Measurements from ENCODE around the gene VPS8.
"Not testable (repeated sequence)": the region's sequence is repeated elsewhere in the genome, so short reads cannot be mapped to it uniquely, and the experiment has no call there.

VPS8 gene

DNA sequence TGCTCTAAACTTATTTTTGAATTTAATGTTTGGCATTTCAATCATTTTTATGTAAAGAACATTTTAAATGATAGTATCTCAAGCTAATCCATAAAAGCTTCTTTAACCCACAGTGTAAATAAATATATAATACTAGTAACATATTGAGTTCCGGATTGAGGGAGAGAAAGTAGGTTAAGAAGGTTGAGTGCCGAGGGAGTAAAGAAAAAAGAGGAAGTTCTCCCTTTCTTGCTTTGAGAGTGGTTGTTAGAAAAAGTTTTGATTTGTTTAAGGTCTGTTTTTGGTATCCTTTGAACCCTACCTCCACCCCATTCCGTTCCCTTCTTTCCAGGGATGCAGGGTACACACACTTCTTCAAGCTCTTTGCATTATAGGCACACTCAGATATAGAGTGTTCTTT lies 130.8 kb downstream of the VPS8 start:
- DNase-seq: no peak

DNA sequence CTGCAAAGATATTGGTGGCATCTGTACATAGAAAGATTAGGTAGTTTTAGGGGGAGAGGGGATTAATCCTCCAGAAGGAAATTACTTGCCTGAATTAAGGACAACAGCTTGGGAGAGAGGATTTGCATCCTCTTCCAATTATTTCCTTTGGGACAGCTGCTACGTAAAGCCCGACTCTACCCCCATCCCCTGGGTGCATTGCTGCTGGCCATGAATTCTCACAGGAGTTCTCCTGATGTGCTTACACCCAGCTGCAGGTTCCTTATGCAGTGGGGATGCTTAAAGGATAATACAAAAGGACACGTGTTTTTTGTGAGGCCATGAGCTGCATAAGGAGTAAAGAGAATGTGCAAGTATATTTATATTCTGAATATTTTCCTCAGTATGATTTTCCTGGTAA lies 132.3 kb downstream of the VPS8 start:
- no peak for DNase-seq

DNA sequence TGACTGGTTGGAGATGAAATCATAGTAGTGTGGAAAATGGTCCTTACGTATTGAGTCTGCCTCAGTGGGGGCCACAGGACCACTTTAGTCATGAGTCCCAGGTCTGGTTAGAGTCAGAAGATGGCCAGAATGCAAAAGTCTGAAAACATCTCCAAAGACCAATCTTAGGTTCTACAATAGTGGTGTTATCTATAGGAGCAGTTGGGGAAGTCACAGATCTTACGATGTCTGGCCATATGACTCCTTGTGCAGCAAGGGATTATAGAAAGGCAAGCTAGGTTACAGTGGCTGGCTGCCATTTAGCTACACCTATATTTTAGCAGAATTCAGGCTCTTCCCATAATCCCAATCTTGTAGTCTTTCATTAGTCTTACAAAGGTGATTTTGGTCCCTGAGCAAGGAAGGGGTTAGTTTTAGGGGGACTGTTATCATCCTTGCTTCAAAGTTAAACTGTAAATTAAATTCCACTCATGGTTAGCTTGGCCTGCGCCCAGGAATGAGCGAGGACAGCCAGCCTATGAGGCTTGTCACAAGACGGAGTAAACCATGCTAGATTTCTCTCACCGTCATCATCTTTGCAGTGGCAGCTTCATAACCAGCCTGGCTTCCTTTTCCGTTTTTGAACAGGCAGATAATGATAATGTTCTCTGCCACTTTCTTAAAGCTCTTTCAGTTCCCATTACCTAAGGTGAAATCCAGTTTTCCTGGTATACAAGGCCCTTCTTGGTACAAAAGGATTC lies 134.1 kb downstream of the VPS8 start:
- no peak for DNase-seq

DNA sequence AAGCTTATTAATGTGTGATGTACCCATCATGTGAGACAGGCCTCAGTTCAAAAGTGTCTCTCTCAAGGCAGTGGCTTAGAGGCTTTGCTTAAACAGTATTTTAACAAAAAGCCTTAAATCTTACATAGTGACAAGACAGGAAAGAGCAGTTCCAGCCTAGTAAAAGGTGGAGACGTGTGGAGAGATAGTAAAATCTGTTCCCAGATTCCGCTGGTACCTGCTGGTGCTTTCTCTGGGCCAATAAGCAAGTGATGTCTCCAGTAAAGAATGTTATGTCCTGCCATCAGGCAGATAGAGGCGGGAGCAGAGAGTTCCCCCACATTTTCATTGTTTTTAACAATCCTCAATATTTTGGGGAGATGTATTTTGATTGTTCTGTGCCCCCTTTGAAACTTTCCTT lies 135.0 kb downstream of the VPS8 start:
- DNase-seq: no peak

DNA sequence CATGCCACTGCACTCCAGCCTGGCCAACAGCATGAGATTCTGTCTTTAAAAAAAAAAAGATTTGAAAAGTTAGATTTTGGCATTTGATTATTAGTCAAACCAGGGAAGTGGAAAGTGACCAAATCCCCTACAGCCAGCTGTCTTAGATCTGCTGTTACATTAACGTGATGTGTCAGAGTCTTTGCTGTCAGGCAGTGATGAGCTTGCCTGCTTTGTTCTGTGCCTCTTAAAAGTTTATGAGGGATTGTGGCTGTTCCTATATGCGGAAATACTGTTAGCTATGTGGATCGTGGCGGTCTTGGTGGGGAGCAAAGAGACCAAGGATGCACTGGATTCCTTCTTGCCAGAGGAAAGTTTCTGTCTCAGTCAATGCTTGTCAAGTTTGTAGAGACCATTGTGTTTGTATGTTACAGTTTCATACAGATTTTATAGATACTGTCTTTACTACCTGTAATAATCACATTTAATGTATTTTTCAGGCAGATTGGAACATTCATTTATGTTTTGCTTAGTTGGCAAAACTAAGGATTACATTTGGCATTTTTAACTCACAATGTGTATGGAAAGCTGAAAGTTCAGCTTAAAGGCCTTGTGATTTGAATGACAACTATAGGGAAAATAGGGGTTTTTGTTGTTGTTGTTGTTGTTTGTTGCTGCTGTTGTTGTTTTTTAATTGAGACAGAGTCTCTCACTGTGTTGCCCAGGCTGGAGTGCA lies 137.4 kb downstream of the VPS8 start:
- DNase-seq: no peak

DNA sequence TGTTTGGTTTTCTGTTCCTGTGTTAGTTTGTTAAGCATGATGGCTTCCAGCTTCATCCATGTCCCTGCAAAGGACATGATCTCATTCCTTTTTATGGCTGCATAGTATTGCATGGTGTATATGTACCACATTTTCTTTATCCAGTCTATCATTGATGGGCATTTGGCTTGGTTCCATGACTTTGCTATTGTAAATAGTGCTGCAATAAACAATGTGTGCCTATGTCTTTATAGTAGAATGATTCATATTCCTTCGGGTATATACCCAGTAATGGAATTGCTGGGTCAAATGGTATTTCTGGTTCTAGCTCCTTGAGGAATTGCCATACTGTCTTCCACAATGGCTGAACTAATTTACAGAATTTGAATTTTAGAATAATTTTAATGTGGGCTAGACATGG lies 138.8 kb downstream of the VPS8 start:
- DNase-seq: not testable (repeated sequence)

DNA sequence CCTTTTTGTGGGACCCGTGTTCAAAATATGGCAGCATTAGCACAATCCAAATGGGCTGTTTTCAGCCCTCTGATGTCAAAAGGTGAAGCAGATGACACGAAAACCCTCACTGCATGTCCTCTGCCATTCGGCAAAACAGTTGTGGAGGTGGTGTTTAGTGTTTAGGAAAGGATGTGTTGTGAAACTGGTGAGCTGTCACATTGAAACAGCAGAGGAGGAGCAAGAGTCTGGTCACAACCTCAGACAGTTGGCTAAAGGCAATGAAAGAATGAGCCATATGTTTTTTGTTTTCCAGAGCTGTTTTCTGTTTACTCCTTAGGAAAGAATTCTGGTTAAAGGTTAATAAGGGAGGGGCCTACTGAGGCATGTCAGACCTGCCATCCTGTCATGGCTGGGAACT lies 140.7 kb downstream of the VPS8 start:
- no peak for DNase-seq

DNA sequence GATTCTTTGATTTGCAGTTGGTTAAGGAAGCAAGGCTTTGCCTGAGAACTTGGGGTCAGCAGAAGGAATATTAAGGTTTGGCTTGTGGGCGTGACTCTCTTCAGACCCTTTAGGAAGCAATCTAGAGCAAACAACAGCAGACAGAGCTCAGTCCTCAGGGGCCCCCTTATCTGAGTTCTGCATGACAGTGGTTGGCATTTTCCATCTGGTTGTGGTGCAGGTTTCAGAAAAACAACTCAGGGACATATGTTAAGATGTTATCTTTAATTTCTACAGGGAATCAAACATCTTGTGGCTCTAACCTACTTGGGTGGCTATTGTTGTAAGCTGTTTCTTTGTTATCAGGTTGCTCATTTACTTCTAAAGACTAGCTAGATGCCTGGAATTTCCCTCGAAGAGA lies 141.4 kb downstream of the VPS8 start:
- no peak for DNase-seq

DNA sequence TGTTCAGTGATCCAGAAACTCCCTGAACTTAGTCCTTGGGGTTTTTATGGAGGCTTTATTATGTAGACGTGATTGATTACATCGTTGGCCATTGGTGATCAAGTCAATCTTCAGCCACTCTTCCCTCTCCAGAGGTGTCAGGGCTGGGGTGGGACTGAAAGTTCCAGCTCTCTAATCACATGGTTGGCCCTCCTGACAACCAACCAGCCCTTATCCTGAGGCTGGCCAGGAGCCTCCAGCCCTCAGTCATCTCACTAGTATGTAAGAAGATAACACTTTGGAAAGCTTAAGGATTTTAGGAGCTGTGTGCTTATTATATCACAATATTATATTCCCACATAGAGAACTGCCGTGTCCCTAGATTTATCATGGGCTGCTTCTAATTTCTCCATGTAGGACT lies 142.3 kb downstream of the VPS8 start:
- DNase-seq: no peak

DNA sequence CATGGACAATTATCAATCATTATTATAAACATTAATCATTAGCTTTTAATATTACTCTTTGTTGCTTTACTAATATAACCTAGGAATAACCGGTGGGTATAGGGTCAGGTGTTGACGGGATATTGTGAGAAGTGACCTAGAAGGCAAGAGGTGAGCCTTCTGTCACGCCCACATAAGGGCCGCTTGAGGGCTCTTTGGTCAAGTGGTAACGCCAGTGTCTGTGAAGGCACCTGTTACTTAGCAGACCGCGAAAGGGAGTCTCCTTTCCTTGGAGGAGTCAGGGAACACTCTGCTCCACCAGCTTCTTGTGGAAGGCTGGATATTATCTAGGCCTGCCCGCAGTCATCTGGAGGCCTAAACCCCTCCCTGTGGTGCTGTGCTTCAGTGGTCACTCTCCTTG lies 142.9 kb downstream of the VPS8 start:
- not testable (repeated sequence) for DNase-seq

DNA sequence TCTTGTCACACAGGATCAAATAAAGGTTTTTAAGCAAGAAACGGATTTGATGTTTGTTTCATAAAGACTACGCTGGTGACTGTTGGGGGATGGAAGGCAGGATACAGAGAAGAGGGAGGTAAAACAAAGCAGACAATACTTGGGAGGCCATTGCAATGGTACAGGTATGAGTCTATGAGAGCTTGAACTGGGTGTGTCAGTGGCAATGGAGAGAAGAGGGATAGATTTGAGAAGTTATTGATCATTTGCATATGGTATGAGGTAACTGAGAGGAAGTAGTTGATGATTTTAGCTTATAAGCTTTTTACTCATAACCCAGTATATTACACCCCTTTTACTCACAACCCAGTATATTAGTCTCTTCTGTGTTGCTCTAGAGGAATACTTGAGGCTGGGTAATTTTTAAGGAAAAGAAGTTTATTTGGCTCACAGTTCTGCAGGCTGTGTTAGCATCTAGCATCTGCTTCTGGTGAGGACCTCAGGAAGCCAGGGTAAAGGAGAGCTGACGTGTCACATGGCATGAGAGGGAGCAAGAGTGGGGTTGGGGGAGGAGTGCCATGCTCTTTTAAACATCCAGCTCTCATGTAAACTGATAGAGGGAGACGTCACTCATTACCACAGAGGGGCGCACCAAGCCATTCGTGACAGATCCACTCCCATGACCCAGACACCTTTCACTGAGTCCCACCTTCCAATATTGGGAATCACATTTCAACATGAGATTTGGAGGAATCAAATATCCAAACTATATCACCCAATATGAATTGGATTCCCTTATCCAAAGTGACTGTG lies 153.9 kb downstream of the VPS8 start:
- no peak for DNase-seq

DNA sequence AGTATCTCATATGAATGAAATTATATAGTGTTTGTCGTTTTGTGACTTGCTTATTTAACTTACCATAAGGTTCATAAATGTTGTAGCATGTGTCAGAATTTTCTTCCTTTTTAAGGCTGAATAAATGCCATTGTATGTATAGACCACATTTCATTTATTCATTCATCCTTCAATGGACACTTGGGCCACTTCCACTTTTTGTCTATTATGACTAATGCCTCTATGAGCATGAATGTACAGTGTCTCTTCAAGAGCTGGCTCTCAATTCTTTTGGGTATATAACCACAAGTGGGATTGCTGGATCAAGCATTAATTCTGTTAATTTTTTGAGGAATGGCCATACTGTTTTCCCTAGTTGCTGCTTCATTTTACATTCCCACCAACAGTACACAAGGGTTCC lies 156.1 kb downstream of the VPS8 start:
- DNase-seq: no peak

DNA sequence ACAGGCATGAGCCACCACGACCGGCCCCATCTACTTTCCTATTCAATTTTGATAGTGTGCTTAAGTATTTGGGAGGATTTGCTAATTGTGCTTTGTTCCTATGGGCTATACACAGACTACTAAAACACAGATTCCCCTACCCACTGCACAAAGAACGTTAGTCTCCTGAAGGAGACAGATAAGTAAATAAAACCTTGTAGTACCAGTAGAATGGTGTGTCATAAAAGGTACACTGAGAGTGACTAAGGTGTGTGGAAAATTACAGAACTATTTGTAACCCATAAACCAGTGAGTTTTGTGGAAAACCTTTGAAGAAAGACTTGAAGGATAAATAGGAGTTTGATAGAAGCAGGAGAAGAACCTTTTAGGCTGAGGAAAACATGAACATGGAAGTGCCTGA lies 158.2 kb downstream of the VPS8 start:
- DNase-seq: no peak

DNA sequence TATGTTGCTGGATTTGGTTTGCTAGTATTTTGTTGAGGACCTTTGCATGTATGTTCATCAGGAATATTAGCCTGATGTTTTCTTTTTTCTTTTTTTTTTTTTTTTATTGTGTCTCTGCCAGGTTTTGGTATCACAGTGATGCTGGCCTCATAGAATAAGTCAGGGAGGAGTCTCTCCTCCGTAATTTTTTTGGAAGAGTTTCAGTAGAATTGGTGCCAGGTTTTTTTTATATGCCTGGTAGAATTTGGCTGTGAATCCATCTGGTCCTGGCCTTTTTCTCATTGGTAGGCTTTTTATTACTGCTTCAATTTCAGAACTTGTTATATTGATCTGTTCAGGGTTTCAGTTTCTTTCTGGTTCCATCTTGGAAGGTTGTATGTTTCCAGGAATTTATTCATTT lies 165.8 kb downstream of the VPS8 start:
- no peak for DNase-seq

DNA sequence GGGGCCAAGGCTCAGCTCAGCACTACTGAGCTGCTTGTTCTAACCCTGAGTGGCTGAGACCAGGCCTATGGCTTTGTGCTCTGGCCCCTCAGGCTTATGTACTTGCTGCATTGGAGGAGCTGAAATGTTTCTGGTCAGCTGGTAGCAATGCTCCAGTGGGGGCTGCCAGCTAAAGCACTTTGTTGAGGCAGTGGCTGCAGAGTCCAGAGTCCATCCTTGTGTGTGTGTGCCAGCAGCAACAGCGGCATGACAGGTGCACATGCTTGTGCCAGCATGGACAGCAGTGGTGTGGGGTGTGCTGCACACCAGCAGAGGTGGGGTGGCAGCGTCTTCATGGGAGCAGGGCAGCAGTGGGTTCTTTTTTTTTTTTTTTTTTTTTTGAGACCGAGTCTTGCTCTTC lies 169.1 kb downstream of the VPS8 start:
- no peak for DNase-seq

DNA sequence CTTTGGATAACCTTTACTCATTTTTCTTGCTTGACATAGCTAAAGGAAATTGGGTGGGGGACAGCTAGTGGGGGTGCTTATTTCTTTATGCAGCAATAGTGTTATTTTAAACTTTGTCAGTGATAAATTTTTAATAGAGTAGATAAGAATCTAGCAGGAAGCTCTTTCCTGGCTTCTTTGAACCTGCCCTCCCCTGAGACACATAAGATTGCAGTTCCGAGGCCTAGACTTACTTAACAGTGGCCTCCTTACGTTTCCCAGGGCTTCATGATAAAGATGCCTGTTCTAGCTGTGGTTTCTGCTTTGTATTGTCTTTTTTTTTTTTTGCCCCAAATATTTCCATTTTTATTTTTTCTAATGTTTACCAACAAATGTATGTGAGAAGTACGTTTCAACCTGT lies 170.1 kb downstream of the VPS8 start:
- no peak for DNase-seq

DNA sequence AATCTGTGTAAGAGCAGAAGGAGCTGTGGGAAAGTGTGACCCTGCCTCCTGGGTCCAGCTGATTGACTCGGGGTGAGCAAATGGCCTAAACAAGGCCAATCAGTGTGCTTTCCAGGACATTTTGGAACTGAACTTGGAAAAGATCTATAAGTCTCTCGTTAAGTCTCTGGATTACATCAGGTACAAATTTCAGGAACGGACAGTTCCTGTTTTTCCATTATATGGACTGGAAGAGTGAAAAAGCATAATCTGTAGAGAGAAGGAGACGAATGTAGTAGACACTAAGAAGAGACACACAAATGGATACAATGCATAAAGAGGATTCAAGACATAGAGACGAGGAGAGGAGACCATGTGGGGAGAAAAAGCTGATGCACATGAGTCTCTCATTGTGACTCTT lies 173.6 kb downstream of the VPS8 start:
- no peak for DNase-seq

DNA sequence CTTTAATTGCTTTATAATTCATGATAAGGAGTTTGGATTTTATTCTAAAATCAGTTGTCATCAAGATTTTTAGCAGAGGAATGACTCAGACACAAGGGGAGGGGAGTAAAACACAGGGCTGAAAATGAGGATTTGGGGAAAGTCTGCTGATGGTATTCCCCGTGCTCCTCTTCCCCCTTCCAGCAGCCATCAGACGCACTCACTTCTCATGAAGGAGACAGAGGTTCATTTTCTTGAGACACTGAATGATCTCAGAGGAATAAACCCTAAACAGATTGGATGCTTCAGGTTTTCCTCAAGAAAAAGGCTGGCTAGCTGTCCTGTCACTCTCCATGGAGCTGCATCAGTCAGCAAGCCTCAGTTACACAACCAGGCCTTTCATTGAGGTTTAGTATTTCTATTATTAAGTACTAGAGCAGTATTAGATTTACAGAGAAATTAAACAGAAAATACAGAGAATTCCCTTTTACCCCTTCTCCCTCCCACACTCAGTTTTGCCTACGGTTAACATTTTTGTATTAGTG lies 174.5 kb downstream of the VPS8 start:
- DNase-seq: no peak

DNA sequence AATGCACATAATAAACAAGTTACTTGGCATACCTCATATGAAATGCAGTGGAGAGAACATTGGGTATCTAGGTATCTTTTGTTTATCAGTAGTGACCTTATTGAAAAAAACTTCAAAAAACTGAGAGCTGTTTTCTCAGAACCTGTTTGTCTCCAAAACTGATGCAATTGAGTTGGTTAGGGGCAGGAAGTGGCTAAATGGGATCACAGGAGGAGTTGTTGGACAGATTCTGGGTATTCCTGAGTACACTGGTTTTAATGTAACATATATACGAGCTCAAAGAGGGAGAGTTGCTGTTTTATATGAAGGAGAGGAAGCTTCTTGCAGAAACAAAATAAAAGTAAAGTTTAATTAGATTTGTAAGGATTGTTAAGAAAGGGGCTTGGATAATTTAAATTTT lies 181.4 kb downstream of the VPS8 start:
- no peak for DNase-seq

DNA sequence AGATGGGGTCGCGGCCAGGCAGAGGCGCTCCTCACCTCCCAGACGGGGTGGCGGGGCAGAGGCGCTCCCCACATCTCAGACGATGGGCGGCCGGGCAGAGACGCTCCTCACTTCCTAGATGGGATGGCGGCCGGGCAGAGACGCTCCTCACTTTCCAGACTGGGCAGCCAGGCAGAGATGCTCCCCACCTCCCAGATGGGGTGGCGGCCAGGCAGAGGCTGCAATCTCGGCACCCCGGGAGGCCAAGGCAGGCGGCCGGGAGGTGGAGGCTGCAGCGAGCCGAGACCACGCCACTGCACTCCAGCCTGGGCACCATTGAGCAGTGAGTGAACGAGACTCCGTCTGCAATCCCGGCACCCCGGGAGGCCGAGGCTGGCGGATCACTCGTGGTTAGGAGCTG lies 191.9 kb downstream of the VPS8 start:
- not testable (repeated sequence) for DNase-seq

DNA sequence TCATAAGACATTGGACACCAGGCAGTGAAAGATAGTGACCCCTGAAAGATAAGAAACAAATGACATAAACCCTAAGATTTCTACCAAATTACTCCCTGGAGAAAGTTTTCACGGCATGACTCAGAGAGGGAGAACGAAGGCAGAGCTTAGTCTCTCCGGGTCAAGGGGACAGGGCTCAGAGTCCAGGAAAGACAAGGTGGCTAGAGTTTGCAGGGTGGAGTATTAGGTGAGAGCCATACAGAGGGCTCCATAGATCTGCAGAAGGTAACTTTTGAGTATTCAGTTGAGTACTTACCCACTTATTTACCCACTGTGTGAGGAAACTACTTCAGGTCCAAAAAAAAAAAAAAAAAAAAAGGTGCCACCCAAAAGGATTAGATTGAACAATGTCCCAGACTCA lies 197.7 kb downstream of the VPS8 start:
- DNase-seq: no peak

DNA sequence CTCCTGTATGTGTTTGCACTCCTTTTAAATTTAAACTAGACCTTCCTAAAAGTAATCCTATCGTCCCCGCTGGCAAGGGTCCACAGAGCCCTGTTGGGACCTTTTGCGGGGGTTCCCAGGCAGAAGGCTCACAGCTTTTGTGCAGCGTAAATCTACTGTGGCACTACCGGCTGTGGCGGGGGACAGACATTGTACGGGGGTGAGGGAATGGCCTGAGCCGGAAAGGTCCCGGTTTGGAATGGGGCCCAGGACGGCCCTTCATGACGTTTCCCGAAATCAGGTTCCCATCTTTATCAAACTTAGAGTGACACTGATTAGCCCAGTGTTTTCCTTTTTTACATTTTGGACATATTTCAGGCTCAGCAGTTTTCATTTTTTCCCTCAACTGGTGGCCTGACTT lies 205.6 kb downstream of the VPS8 start:
- not testable (repeated sequence) for DNase-seq

DNA sequence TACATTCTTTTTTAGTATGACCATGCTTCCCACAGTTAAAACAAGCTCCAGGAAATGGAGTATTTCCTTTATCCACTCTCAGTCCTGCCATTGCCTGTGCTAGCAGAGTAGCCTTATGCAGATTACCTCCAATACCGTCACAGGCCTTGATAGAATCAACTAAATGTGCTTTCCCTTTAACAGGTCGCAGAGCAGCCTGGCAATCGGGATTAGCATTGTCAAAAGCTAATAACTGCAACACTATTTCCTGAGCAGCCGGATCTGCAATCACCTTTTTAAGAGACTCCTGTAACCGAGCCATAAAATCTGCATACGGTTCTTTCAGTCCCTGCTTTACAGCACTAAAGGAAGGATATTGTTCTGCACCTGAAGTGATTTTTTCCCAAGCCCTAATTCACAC lies 206.0 kb downstream of the VPS8 start:
- not testable (repeated sequence) for DNase-seq

DNA sequence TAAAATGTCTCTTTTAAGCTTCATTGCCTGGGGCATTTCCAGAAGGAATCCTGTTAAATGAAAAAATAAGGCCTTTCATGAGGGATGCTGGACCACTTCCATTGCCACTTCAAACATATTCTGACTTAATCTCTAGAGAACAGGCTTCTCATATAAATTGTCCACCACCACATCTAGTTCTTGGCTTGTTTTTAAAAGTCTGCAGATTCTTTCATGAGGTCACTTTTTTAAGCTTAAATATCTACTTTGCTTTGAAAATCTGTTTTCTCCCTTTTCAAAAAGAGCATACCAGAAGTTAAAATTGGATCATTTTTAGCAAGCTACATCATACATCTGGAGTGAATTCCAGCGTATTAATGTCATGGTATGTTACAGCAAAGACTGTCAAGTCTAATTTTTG lies 209.3 kb downstream of the VPS8 start:
- no peak for DNase-seq
